Measurements from ENCODE around the gene YWHAE.
"Not testable (repeated sequence)": the region's sequence is repeated elsewhere in the genome, so short reads cannot be mapped to it uniquely, and the experiment has no call there.

Gene YWHAE

GRCh38 chr17:1312261-1312870 lies 87.7 kb downstream of the YWHAE start:
- no peak for TF ChIP-seq CTCF (IDR thresholded peaks at IDR 0.05)
- no peak for DNase-seq (ENCODE audit: low spot score)
- no peak overlapping the region for H3K27ac ChIP-seq
- no peak overlapping the region for H3K4me3 ChIP-seq

GRCh38 chr17:1307829-1308228 lies 92.2 kb downstream of the YWHAE start:
- DNase-seq (ENCODE audit: low spot score); H3K27ac ChIP-seq; H3K4me3 ChIP-seq: not testable (repeated sequence)

GRCh38 chr17:1304962-1305563 lies 95.0 kb downstream of the YWHAE start:
- no peak for DNase-seq (ENCODE audit: low spot score)
- Histone ChIP-seq H3K27ac (no peak overlapping the region), H3K4me3 (no peak overlapping the region)
- no peak for TF ChIP-seq CTCF (IDR thresholded peaks at IDR 0.05)

GRCh38 chr17:1304522-1304921 lies 95.5 kb downstream of the YWHAE start:
- H3K4me3 ChIP-seq = no peak overlapping the region
- no peak overlapping the region for H3K27ac ChIP-seq
- no peak for TF ChIP-seq CTCF (IDR thresholded peaks at IDR 0.05)
- DNase-seq (ENCODE audit: low spot score) = no peak

- Histone ChIP-seq H3K4me3 (no peak overlapping the region), H3K27ac (no peak overlapping the region)
- DNase-seq (ENCODE audit: low spot score) = no peak
- no peak for TF ChIP-seq CTCF (IDR thresholded peaks at IDR 0.05)
Measured at GRCh38 chr17:1302761-1303160, 97.3 kb downstream of the YWHAE start.

GRCh38 chr17:1301546-1301945 lies 98.5 kb downstream of the YWHAE start:
- TF ChIP-seq CTCF (IDR thresholded peaks at IDR 0.05) = no peak
- Histone ChIP-seq H3K4me3 (no peak overlapping the region), H3K27ac (no peak overlapping the region)
- DNase-seq (ENCODE audit: low spot score) = no peak

- TF ChIP-seq CTCF (IDR thresholded peaks at IDR 0.05) = no peak
- no peak for DNase-seq (ENCODE audit: low spot score)
- H3K4me3 ChIP-seq = no peak overlapping the region
- H3K27ac ChIP-seq = no peak overlapping the region
Measured at GRCh38 chr17:1300371-1300905, 99.6 kb downstream of the YWHAE start.
